ENCODE measurements around the gene GATC.
A peak's percentile ranks its signal among the peaks of the same experiment; 100 is the strongest.

DNA sequence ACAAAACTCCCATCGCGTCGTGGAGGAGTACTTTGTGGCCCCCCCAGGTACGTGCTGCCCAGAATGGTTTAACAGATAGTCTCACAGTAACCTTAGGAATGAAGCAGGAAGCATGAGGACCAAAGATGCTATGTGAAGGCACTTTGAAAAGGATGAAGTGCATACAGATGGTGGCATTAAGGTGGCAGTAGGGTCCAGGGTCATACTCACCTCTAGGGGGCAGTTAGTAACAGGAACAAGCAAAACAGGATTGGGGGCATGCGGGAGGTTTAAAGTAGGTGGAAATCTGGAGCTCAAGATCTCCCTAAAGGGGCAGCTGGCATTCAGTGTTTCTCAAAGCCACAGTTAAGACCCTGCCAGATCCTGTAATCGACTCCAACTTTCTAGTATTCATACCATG lies 10.9 kb downstream of the GATC start:
- TF ChIP-seq POLR2AphosphoS5 (IDR thresholded peaks at IDR 0.05; ENCODE audit: low read length) (0 out of 2 replicates have a peak, but pooled peaks have one; percentile 25), SMAD1 (IDR thresholded peaks at IDR 0.05; ENCODE audit: low read depth, partially characterized antibody) (no peak), BHLHE40 (IDR thresholded peaks at IDR 0.05; ENCODE audit: borderline replicate concordance in 1 of 2, low read depth in 2 of 2, low read length in 1 of 2) (no peak), ZZZ3 (IDR thresholded peaks at IDR 0.05; ENCODE audit: control insufficient read depth, insufficient read length, low read depth) (no peak), POLR2A (IDR thresholded peaks at IDR 0.05; ENCODE audit: low read depth, low read length) (no peak), EP300 (IDR thresholded peaks at IDR 0.05; ENCODE audit: borderline replicate concordance in 1 of 2, control insufficient read depth in 1 of 2, low read depth in 2 of 2, low read length in 2 of 2) (no peak), ATF7 (IDR thresholded peaks at IDR 0.05; ENCODE audit: low read depth) (no peak), ATF2 (IDR thresholded peaks at IDR 0.05; ENCODE audit: low read length) (no peak), CBX5 (IDR thresholded peaks at IDR 0.05; ENCODE audit: low read depth) (no peak), JUND (IDR thresholded peaks at IDR 0.05; ENCODE audit: low read depth, low read length) (no peak), ZBTB33 (IDR thresholded peaks at IDR 0.05) (no peak), CEBPB (IDR thresholded peaks at IDR 0.05; ENCODE audit: borderline replicate concordance in 1 of 2, low read depth in 2 of 2, low read length in 2 of 2) (no peak)
- TF ChIP-seq, protein P1, sequence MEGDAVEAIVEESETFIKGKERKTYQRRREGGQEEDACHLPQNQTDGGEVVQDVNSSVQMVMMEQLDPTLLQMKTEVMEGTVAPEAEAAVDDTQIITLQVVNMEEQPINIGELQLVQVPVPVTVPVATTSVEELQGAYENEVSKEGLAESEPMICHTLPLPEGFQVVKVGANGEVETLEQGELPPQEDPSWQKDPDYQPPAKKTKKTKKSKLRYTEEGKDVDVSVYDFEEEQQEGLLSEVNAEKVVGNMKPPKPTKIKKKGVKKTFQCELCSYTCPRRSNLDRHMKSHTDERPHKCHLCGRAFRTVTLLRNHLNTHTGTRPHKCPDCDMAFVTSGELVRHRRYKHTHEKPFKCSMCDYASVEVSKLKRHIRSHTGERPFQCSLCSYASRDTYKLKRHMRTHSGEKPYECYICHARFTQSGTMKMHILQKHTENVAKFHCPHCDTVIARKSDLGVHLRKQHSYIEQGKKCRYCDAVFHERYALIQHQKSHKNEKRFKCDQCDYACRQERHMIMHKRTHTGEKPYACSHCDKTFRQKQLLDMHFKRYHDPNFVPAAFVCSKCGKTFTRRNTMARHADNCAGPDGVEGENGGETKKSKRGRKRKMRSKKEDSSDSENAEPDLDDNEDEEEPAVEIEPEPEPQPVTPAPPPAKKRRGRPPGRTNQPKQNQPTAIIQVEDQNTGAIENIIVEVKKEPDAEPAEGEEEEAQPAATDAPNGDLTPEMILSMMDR (IDR thresholded peaks at IDR 0.05 in 2 of 3, conservative IDR thresholded peaks at IDR 0.05 in 1 of 3; ENCODE audit: control insufficient read depth in 2 of 3, extremely low read depth in 1 of 3, insufficient read depth in 1 of 3, low read depth in 3 of 3, low read length in 3 of 3): peak; percentile 21 to 48 (median 38); a peak in 4 of 6 replicates
- TF ChIP-seq, protein P2, sequence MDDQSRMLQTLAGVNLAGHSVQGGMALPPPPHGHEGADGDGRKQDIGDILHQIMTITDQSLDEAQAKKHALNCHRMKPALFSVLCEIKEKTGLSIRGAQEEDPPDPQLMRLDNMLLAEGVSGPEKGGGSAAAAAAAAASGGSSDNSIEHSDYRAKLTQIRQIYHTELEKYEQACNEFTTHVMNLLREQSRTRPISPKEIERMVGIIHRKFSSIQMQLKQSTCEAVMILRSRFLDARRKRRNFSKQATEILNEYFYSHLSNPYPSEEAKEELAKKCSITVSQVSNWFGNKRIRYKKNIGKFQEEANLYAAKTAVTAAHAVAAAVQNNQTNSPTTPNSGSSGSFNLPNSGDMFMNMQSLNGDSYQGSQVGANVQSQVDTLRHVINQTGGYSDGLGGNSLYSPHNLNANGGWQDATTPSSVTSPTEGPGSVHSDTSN (IDR thresholded peaks at IDR 0.05; ENCODE audit: insufficient replicate concordance, low read depth, low read length): no peak

Measured in GM12878 (cell line).